ENCODE measurements around the gene IGLL1.

DNA sequence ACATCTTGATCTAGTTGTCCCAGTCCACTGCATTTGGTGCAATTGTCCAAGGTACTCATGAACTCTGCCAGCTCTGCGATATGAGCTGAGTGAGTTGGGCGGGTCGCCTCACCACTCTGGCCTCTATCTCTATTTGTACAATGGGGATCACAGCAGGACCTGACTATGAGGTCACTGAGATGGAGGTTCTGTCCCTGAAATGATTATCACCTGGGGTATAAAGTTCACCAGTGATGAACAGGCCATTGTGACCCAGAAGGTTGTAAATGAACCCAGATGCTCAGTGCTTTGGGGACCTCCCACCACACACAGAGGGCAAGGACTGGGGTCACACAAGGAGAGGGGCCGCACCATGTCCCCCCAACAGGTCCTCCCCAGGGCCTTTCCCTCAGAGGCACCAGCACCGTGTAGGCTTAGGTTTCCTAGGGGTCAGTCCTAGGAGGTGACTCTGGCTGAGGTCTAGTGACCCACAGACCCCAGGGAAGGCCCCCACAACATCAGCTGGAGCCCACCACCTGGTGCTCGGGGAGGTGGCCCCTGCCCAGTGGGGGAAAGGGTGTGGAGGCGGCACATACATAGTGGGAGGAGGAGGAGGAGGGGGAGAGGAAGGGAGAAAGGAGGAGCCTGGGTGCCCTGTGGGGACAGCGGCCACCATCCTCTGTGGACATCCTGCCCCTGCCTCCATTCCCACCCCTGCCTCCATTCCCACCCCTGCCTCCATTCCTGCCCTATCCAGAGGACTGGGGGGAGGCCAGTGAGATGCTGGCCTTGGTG lies 25.0 kb upstream of the IGLL1 start:
- TF ChIP-seq POLR2AphosphoS5 (IDR thresholded peaks at IDR 0.05; ENCODE audit: insufficient read depth, low read depth, low read length) (no peak), JUN (IDR thresholded peaks at IDR 0.05; ENCODE audit: borderline replicate concordance, insufficient read depth, insufficient read length, low read depth) (no peak), POLR2A (IDR thresholded peaks at IDR 0.05; ENCODE audit: low read depth, low read length) (no peak), FOS (IDR thresholded peaks at IDR 0.05; ENCODE audit: borderline replicate concordance, insufficient read depth, low read length) (no peak), EZH2 (IDR thresholded peaks at IDR 0.05; ENCODE audit: borderline replicate concordance, low read depth, low read length, severe bottlenecking) (no peak), MYC (IDR thresholded peaks at IDR 0.05; ENCODE audit: low read depth, low read length) (no peak)
- TF ChIP-seq, protein P1, sequence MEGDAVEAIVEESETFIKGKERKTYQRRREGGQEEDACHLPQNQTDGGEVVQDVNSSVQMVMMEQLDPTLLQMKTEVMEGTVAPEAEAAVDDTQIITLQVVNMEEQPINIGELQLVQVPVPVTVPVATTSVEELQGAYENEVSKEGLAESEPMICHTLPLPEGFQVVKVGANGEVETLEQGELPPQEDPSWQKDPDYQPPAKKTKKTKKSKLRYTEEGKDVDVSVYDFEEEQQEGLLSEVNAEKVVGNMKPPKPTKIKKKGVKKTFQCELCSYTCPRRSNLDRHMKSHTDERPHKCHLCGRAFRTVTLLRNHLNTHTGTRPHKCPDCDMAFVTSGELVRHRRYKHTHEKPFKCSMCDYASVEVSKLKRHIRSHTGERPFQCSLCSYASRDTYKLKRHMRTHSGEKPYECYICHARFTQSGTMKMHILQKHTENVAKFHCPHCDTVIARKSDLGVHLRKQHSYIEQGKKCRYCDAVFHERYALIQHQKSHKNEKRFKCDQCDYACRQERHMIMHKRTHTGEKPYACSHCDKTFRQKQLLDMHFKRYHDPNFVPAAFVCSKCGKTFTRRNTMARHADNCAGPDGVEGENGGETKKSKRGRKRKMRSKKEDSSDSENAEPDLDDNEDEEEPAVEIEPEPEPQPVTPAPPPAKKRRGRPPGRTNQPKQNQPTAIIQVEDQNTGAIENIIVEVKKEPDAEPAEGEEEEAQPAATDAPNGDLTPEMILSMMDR (IDR thresholded peaks at IDR 0.05; ENCODE audit: extremely low read depth in 1 of 2, insufficient read depth in 1 of 2, low read depth in 1 of 2, low read length in 2 of 2): no peak
- TF ChIP-seq, protein P2, sequence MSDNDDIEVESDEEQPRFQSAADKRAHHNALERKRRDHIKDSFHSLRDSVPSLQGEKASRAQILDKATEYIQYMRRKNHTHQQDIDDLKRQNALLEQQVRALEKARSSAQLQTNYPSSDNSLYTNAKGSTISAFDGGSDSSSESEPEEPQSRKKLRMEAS (IDR thresholded peaks at IDR 0.05; ENCODE audit: insufficient read depth, insufficient read length): no peak
